Erythroblast (primary cell): ENCODE measurements around the gene TC2N.
"Not testable (repeated sequence)": the region's sequence is repeated elsewhere in the genome, so short reads cannot be mapped to it uniquely, and the experiment has no call there.

Experiments
- GATA1 ChIP-seq: IDR thresholded peaks from 2 replicates; pipeline ENCODE4 v1.6.1; 2011; ENCODE audit warnings: low read depth, mild to moderate bottlenecking, control low read depth, low read length, moderate library complexity
- POLR2A ChIP-seq: IDR thresholded peaks from 2 replicates; pipeline ENCODE4 v1.6.1; 2011; ENCODE audit warnings: mild to moderate bottlenecking, low read length

- TF ChIP-seq POLR2A, GATA1: not testable (repeated sequence)
These were observed 30.4 kb upstream of the TC2N start for GRCh38 chr14:91897716-91898115.
